CD8-positive, alpha-beta memory T cell (primary cell): ENCODE results near the gene DUSP16. TPM values are rescaled to one million over a fixed set of nuclear protein-coding genes. Genes with fewer than 3 reads are reported as not detected.

ENCODE experiments used
- CTCF ChIA-PET: fragments of 350-600 bp; sonication (Branson Sonifier 250); formaldehyde crosslinking; loops from one replicate; lab custom pipeline; 2021; ENCODE audit warnings: antibody characterized with exemption; lab: Charles Lee
- POLR2A ChIA-PET: fragments of 350-600 bp; sonication (Branson Sonifier 250); formaldehyde crosslinking; loops from one replicate; lab custom pipeline; 2021; ENCODE audit warnings: antibody characterized with exemption; lab: Charles Lee
- DNase-seq, 5 donors: peaks; one replicate each; pipeline versions ENCODE4 v3.0.0 to v3.0.0-alpha.2; 2020 to 2022; ENCODE audit warnings: mixed read lengths in 1 of 5
- H3K27ac ChIP-seq: one replicate; pipeline ENCODE4 v1.7.0; 2013; ENCODE audit warnings: low read depth, mild to moderate bottlenecking, low read length, moderate library complexity
- H3K27me3 ChIP-seq: 2 replicates; pipeline ENCODE4 v1.7.0; 2013; ENCODE audit warnings: low read length, mild to moderate bottlenecking; ENCODE audit not compliant: insufficient read depth, poor library complexity, severe bottlenecking
- H3K36me3 ChIP-seq: 2 replicates; pipeline ENCODE4 v1.7.0; 2013; ENCODE audit warnings: mild to moderate bottlenecking, low read length, moderate library complexity; ENCODE audit not compliant: insufficient read depth
- H3K4me1 ChIP-seq: 2 replicates; pipeline ENCODE4 v1.7.0; 2013; ENCODE audit warnings: mild to moderate bottlenecking, low read length, moderate library complexity; ENCODE audit not compliant: insufficient read depth
- H3K4me3 ChIP-seq: 2 replicates; pipeline ENCODE4 v1.7.0; 2013; ENCODE audit warnings: mild to moderate bottlenecking, low read length
- H3K9me3 ChIP-seq: 2 replicates; pipeline ENCODE4 v1.7.0; 2013; ENCODE audit warnings: mild to moderate bottlenecking, low read length
- H3K27ac Mint-ChIP-seq, 8 donors: one replicate each; pipeline ENCODE4 v1.8.0; 2020 to 2021; ENCODE audit warnings: mixed read lengths in 8 of 8, mild to moderate bottlenecking in 6 of 8, inconsistent platforms in 3 of 8, moderate library complexity in 3 of 8
- H3K27me3 Mint-ChIP-seq, 2 donors: one replicate each; pipeline ENCODE4 v1.8.0; 2020 to 2021; ENCODE audit warnings: mixed read lengths in 2 of 2, mild to moderate bottlenecking in 1 of 2, moderate library complexity in 1 of 2
- H3K36me3 Mint-ChIP-seq, 3 donors: one replicate each; pipeline ENCODE4 v1.8.0; 2020 to 2021; ENCODE audit warnings: mixed read lengths in 3 of 3, inconsistent platforms in 1 of 3, mild to moderate bottlenecking in 1 of 3
- H3K4me1 Mint-ChIP-seq, 3 donors: one replicate each; pipeline ENCODE4 v1.8.0; 2020 to 2021; ENCODE audit warnings: mixed read lengths in 3 of 3, inconsistent platforms in 1 of 3, mild to moderate bottlenecking in 1 of 3
- H3K4me3 Mint-ChIP-seq, 7 donors: one replicate each; pipeline ENCODE4 v1.8.0; 2020 to 2021; ENCODE audit warnings: mixed read lengths in 7 of 7, mild to moderate bottlenecking in 6 of 7, moderate library complexity in 4 of 7, inconsistent platforms in 2 of 7
- H3K9me3 Mint-ChIP-seq, 5 donors: one replicate each; pipeline ENCODE4 v1.8.0; 2020 to 2022; ENCODE audit warnings: mixed read lengths in 5 of 5, mild to moderate bottlenecking in 3 of 5, moderate library complexity in 2 of 5, inconsistent platforms in 1 of 5
- polyA plus RNA-seq: library from polyadenylated mRNA; unstranded; fragments of 300-500 nt; fragmentation: Illumina TruSeq; gene quantifications from one replicate; pipeline ENCODE4 v1.2.3, GENCODE V29; 2021
- total RNA-seq, 2 experiments: library from RNA; stranded (reverse); gene quantifications; one replicate each; pipeline ENCODE4 v1.2.3, GENCODE V29; 2021

DUSP16 gene
- total and polyA plus RNA-seq, 3 experiments from 2014 or later = 10.3 to 41.2 (median 37.5) TPM

GRCh38 chr12:12537421-12537820 is 25.2 kb downstream of the DUSP16 start:
- Mint-ChIP-seq H3K4me1 (peaks cover 27 to 46% (median 37%) of the 10 kb centered on the region in 3 donors), H3K4me3 (no peak overlapping the region), H3K27me3 (no peaks in the 10 kb centered on the region), H3K9me3 (no peaks in the 10 kb centered on the region), H3K27ac (peak overlapping the region in 1 of 8 donors; percentile 65), H3K36me3 (peaks cover 5 to 14% (median 14%) of the 10 kb centered on the region in 3 donors)
- POLR2A ChIA-PET = no interaction called here
- Histone ChIP-seq H3K9me3 (no peaks in the 10 kb centered on the region), H3K27me3 (no peaks in the 10 kb centered on the region), H3K4me1 (peaks cover 12% of the 10 kb centered on the region), H3K27ac (no peak overlapping the region), H3K36me3 (no peaks in the 10 kb centered on the region), H3K4me3 (no peak overlapping the region)
- CTCF ChIA-PET = no interaction called here
- no peak for DNase-seq

GRCh38 chr12:12534975-12535374 is 27.7 kb downstream of the DUSP16 start:
- Histone ChIP-seq H3K36me3 (no peaks in the 10 kb centered on the region), H3K27ac (no peak overlapping the region), H3K4me3 (no peak overlapping the region), H3K4me1 (no peaks in the 10 kb centered on the region), H3K9me3 (no peaks in the 10 kb centered on the region), H3K27me3 (no peaks in the 10 kb centered on the region)
- peak overlapping the region in 3 of 8 donors; percentile 57 to 92 (median 58) for H3K27ac Mint-ChIP-seq
- H3K4me3 Mint-ChIP-seq = no peak overlapping the region
- peaks cover 17 to 32% (median 27%) of the 10 kb centered on the region in 3 donors for H3K4me1 Mint-ChIP-seq
- CTCF ChIA-PET = no interaction called here
- no peaks in the 10 kb centered on the region for H3K9me3 Mint-ChIP-seq
- peaks cover 0 to 5% (median 0%) of the 10 kb centered on the region in 3 donors for H3K36me3 Mint-ChIP-seq
- no peak for DNase-seq
- H3K27me3 Mint-ChIP-seq = no peaks in the 10 kb centered on the region
- POLR2A ChIA-PET = no interaction called here

GRCh38 chr12:12534166-12534866 is 28.3 kb downstream of the DUSP16 start:
- Mint-ChIP-seq H3K36me3 (peaks cover 0 to 7% (median 0%) of the 10 kb centered on the region in 3 donors), H3K4me1 (peaks cover 20 to 37% (median 31%) of the 10 kb centered on the region in 3 donors), H3K27ac (peak overlapping the region in 5 of 8 donors; percentile 17 to 92 (median 57)), H3K27me3 (no peaks in the 10 kb centered on the region), H3K9me3 (no peaks in the 10 kb centered on the region), H3K4me3 (no peak overlapping the region)
- no peaks in the 10 kb centered on the region for H3K9me3 ChIP-seq
- no peak overlapping the region for H3K27ac ChIP-seq
- ChIA-PET CTCF (no interaction called here), POLR2A (no interaction called here)
- no peaks in the 10 kb centered on the region for H3K4me1 ChIP-seq
- H3K4me3 ChIP-seq = no peak overlapping the region
- no peak for DNase-seq
- no peaks in the 10 kb centered on the region for H3K36me3 ChIP-seq
- no peaks in the 10 kb centered on the region for H3K27me3 ChIP-seq

GRCh38 chr12:12533238-12533829 is 29.3 kb downstream of the DUSP16 start:
- no peak for DNase-seq
- Mint-ChIP-seq H3K36me3 (peaks cover 0 to 7% (median 0%) of the 10 kb centered on the region in 3 donors), H3K27me3 (no peaks in the 10 kb centered on the region), H3K9me3 (no peaks in the 10 kb centered on the region), H3K27ac (peak overlapping the region in 5 of 8 donors; percentile 5 to 70 (median 32)), H3K4me3 (no peak overlapping the region), H3K4me1 (peaks cover 23 to 40% (median 35%) of the 10 kb centered on the region in 3 donors)
- Histone ChIP-seq H3K4me1 (peaks cover 7% of the 10 kb centered on the region), H3K27ac (no peak overlapping the region), H3K4me3 (no peak overlapping the region), H3K9me3 (no peaks in the 10 kb centered on the region), H3K27me3 (no peaks in the 10 kb centered on the region), H3K36me3 (no peaks in the 10 kb centered on the region)
- CTCF ChIA-PET = no interaction called here
- POLR2A ChIA-PET = interaction anchor here (0.7 kb wide), 1 partner anchor 456 kb away, joined by 6 read pairs; no protein-coding TSS in a partner anchor

- no peaks in the 10 kb centered on the region for H3K9me3 ChIP-seq
- H3K4me3 ChIP-seq = no peak overlapping the region
- ChIA-PET CTCF (no interaction called here), POLR2A (interaction anchor here (0.6 kb wide), 1 partner anchor 388 kb away, joined by 3 read pairs; no protein-coding TSS in a partner anchor)
- no peak overlapping the region for H3K4me3 Mint-ChIP-seq
- H3K9me3 Mint-ChIP-seq = no peaks in the 10 kb centered on the region
- peaks cover 36 to 57% (median 48%) of the 10 kb centered on the region in 3 donors for H3K4me1 Mint-ChIP-seq
- H3K27me3 ChIP-seq = no peaks in the 10 kb centered on the region
- DNase-seq = no peak
- H3K27me3 Mint-ChIP-seq = no peaks in the 10 kb centered on the region
- peaks cover 27% of the 10 kb centered on the region for H3K4me1 ChIP-seq
- no peak overlapping the region for H3K27ac ChIP-seq
- H3K36me3 Mint-ChIP-seq = peaks cover 0 to 7% (median 0%) of the 10 kb centered on the region in 3 donors
- no peak overlapping the region for H3K27ac Mint-ChIP-seq
- H3K36me3 ChIP-seq = no peaks in the 10 kb centered on the region
These were observed 31.5 kb downstream of the DUSP16 start for GRCh38 chr12:12531194-12531593.

- DNase-seq = no peak
- Mint-ChIP-seq H3K27me3 (no peaks in the 10 kb centered on the region), H3K4me1 (peaks cover 35 to 49% (median 48%) of the 10 kb centered on the region in 3 donors), H3K36me3 (peaks cover 0 to 7% (median 0%) of the 10 kb centered on the region in 3 donors), H3K27ac (peak overlapping the region; percentile 3 to 90 (median 56)), H3K9me3 (no peaks in the 10 kb centered on the region), H3K4me3 (no peak overlapping the region)
- ChIA-PET CTCF (no interaction called here), POLR2A (no interaction called here)
- Histone ChIP-seq H3K4me3 (no peak overlapping the region), H3K36me3 (no peaks in the 10 kb centered on the region), H3K27me3 (no peaks in the 10 kb centered on the region), H3K27ac (no peak overlapping the region), H3K9me3 (no peaks in the 10 kb centered on the region), H3K4me1 (peaks cover 27% of the 10 kb centered on the region)
These were observed 32.8 kb downstream of the DUSP16 start for GRCh38 chr12:12529783-12530421.

- Mint-ChIP-seq H3K4me3 (peak overlapping the region in 3 of 7 donors; percentile 14 to 58 (median 29)), H3K4me1 (peaks cover 30 to 43% (median 39%) of the 10 kb centered on the region in 3 donors), H3K27me3 (no peaks in the 10 kb centered on the region), H3K9me3 (no peaks in the 10 kb centered on the region), H3K36me3 (peaks cover 0 to 7% (median 0%) of the 10 kb centered on the region in 3 donors), H3K27ac (peak overlapping the region; percentile 63 to 95 (median 89))
- no peaks in the 10 kb centered on the region for H3K9me3 ChIP-seq
- no peak overlapping the region for H3K4me3 ChIP-seq
- peaks cover 27% of the 10 kb centered on the region for H3K4me1 ChIP-seq
- no peak overlapping the region for H3K27ac ChIP-seq
- H3K27me3 ChIP-seq = no peaks in the 10 kb centered on the region
- CTCF ChIA-PET = interaction anchor here (0.6 to 2.1 kb wide), 3 partner anchors 20 to 208 kb away, joined by 3 to 6 read pairs (median 3); no protein-coding TSS in a partner anchor
- no peaks in the 10 kb centered on the region for H3K36me3 ChIP-seq
- DNase-seq = no peak
- POLR2A ChIA-PET = interaction anchor here (0.5 kb wide), 1 partner anchor 106 kb away, joined by 4 read pairs; no protein-coding TSS in a partner anchor
These were observed 34.0 kb downstream of the DUSP16 start for GRCh38 chr12:12528361-12529270.
